Keratinocyte (primary cell): ENCODE results near the gene PWWP2B. TPM values are rescaled to one million over a fixed set of nuclear protein-coding genes. Genes with fewer than 3 reads are reported as not detected.

ENCODE experiments used
- DNase-seq: peaks from one replicate; pipeline ENCODE4 v3.0.0-alpha.2; 2011; ENCODE audit warnings: low read depth, missing footprints, low spot score
- FAIRE-seq: peaks from 2 replicates; lab custom pipeline; 2011; peaks lifted over from hg19 to GRCh38; lab: Jason Lieb, UNC
- H2AFZ ChIP-seq: 2 replicates; pipeline ENCODE4 v1.6.0; 2012; ENCODE audit warnings: low read length, control low read depth, inconsistent platforms; ENCODE audit not compliant: control insufficient read depth
- H3K27ac ChIP-seq: 2 replicates; pipeline ENCODE4 v1.5.1; 2011; ENCODE audit warnings: low read length; ENCODE audit not compliant: control insufficient read depth, insufficient read depth
- H3K27me3 ChIP-seq: 3 replicates; pipeline ENCODE4 v1.6.0; 2011; ENCODE audit warnings: low read length; ENCODE audit not compliant: control insufficient read depth, insufficient read depth; ENCODE audit errors: extremely low read depth
- H3K36me3 ChIP-seq, 2 experiments: 2 replicates in 1 of 2; 3 replicates in 1 of 2; pipeline ENCODE4 v1.5.1; 2011; ENCODE audit warnings: low read length in 2 of 2, mild to moderate bottlenecking in 1 of 2; ENCODE audit not compliant: control insufficient read depth in 2 of 2, insufficient read depth in 2 of 2; ENCODE audit errors: extremely low read depth in 1 of 2
- H3K4me1 ChIP-seq: 3 replicates; pipeline ENCODE4 v1.5.1; 2011; ENCODE audit warnings: low read length; ENCODE audit not compliant: control insufficient read depth, insufficient read depth; ENCODE audit errors: extremely low read depth
- H3K4me2 ChIP-seq: 3 replicates; pipeline ENCODE4 v1.6.0; 2011; ENCODE audit warnings: low read depth, low read length; ENCODE audit not compliant: control insufficient read depth, insufficient read depth; ENCODE audit errors: extremely low read depth
- H3K4me3 ChIP-seq, 3 experiments: fragments of 200-600 bp in 1 of 3; sonication (generic) in 1 of 3; 2 replicates in 2 of 3; 3 replicates in 1 of 3; pipeline ENCODE4 v1.5.1; 2011 to 2016; ENCODE audit warnings: low read length in 3 of 3, mild to moderate bottlenecking in 3 of 3, control low read depth in 2 of 3, inconsistent platforms in 1 of 3, low read depth in 1 of 3, mixed read lengths in 1 of 3, mixed run types in 1 of 3, moderate library complexity in 1 of 3; ENCODE audit not compliant: control insufficient read depth in 2 of 3, insufficient read depth in 2 of 3; ENCODE audit errors: extremely low read depth in 1 of 3
- H3K79me2 ChIP-seq: 2 replicates; pipeline ENCODE4 v1.6.0; 2012; ENCODE audit warnings: low read length; ENCODE audit not compliant: control insufficient read depth, insufficient read depth
- H3K9ac ChIP-seq: 3 replicates; pipeline ENCODE4 v1.6.0; 2011; ENCODE audit warnings: low read length; ENCODE audit not compliant: control insufficient read depth, insufficient read depth; ENCODE audit errors: extremely low read depth
- H3K9me1 ChIP-seq: 3 replicates; pipeline ENCODE4 v1.6.0; 2011; ENCODE audit warnings: low read length; ENCODE audit not compliant: control insufficient read depth, insufficient read depth; ENCODE audit errors: extremely low read depth
- H3K9me3 ChIP-seq: 2 replicates; pipeline ENCODE4 v1.5.1; 2012; ENCODE audit warnings: low read depth, low read length; ENCODE audit not compliant: control insufficient read depth
- H4K20me1 ChIP-seq: 3 replicates; pipeline ENCODE4 v1.6.0; 2011; ENCODE audit warnings: low read length; ENCODE audit not compliant: control insufficient read depth, insufficient read depth; ENCODE audit errors: extremely low read depth
- CTCF ChIP-seq, 3 experiments: IDR thresholded peaks in 1 of 3; conservative IDR thresholded peaks in 1 of 3; optimal IDR thresholded peaks in 1 of 3; 2 replicates in 2 of 3; 3 replicates in 1 of 3; pipeline versions ENCODE3 to v1.5.1; 2011; ENCODE audit warnings: low read length in 3 of 3, mild to moderate bottlenecking in 3 of 3, moderate library complexity in 2 of 3, control low read depth in 1 of 3, inconsistent platforms in 1 of 3; ENCODE audit not compliant: insufficient read depth in 2 of 3; ENCODE audit errors: extremely low read depth in 1 of 3
- EZH2 ChIP-seq: IDR thresholded peaks from one replicate; pipeline ENCODE4 v1.6.1; 2012; ENCODE audit warnings: inconsistent platforms, mild to moderate bottlenecking, low read length, moderate library complexity
- dilution Hi-C: fragments of 300-500 bp; cut with MboI; formaldehyde crosslinking; loops from one replicate; pipeline ENCODE4 v1.7.0; 2020; ENCODE audit warnings: low sequenced_read_pairs; ENCODE audit not compliant: extremely low pct_ligation_motif_present
- polyA plus RNA-seq, 5 experiments: library from polyadenylated mRNA; depleted of rRNA in 3 of 5; stranded (reverse) in 3 of 5; stranded (forward) in 1 of 5; unstranded in 1 of 5; fragments of >200 nt; gene quantifications; 1 replicate in 1 of 5; 2 replicates in 3 of 5; 3 replicates in 1 of 5; pipeline versions ENCODE4 v1.2.1 to v1.2.3, GENCODE V29; 2011 to 2012; ENCODE audit warnings: missing spikeins in 2 of 5, low read depth in 1 of 5, low replicate concordance in 1 of 5

PWWP2B gene
- polyA plus RNA-seq, 1 donor (not counting 4 experiments of a cell fraction or from before 2014, with no cell fraction given), result 3.1 TPM

- no peak overlapping the region for H3K4me3 ChIP-seq
- FAIRE-seq (no peak), DNase-seq (no peak)
- TF ChIP-seq EZH2 (no peak), CTCF (optimal IDR thresholded peaks at IDR 0.05 in 1 of 3, IDR thresholded peaks at IDR 0.05 in 1 of 3, conservative IDR thresholded peaks at IDR 0.05 in 1 of 3; ENCODE audit: extremely low read depth in 1 of 3, insufficient read depth in 2 of 3, low read length in 3 of 3) (no peak)
- no peak overlapping the region for H3K9ac ChIP-seq
- H3K9me3 ChIP-seq, result peaks cover 4% of the 10 kb centered on the region
- no peak overlapping the region for H2AFZ ChIP-seq
- H3K27me3 ChIP-seq, result no peaks in the 10 kb centered on the region
- H3K27ac ChIP-seq, result no peak overlapping the region
- no peak overlapping the region for H3K4me2 ChIP-seq
- H3K9me1 ChIP-seq, result no peaks in the 10 kb centered on the region
- H3K79me2 ChIP-seq, result no peaks in the 10 kb centered on the region
- dilution Hi-C loops, result no loop called here
- peaks cover 21% of the 10 kb centered on the region for H3K4me1 ChIP-seq
- H4K20me1 ChIP-seq, result no peaks in the 10 kb centered on the region
- no peaks in the 10 kb centered on the region for H3K36me3 ChIP-seq
Measured at GRCh38 chr10:132444877-132445351, 47.9 kb downstream of the PWWP2B start.

- dilution Hi-C loops, result no loop called here
- Histone ChIP-seq H4K20me1 (no peaks in the 10 kb centered on the region), H3K27me3 (no peaks in the 10 kb centered on the region), H3K36me3 (no peaks in the 10 kb centered on the region), H3K4me1 (peaks cover 21% of the 10 kb centered on the region), H3K9ac (no peak overlapping the region), H3K4me3 (no peak overlapping the region), H3K9me3 (peaks cover 4% of the 10 kb centered on the region), H2AFZ (peak overlapping the region; percentile 37), H3K27ac (no peak overlapping the region), H3K4me2 (no peak overlapping the region), H3K9me1 (no peaks in the 10 kb centered on the region), H3K79me2 (no peaks in the 10 kb centered on the region)
- DNase-seq (no peak), FAIRE-seq (no peak)
- TF ChIP-seq CTCF (optimal IDR thresholded peaks at IDR 0.05 in 1 of 3, IDR thresholded peaks at IDR 0.05 in 1 of 3, conservative IDR thresholded peaks at IDR 0.05 in 1 of 3; ENCODE audit: extremely low read depth in 1 of 3, insufficient read depth in 2 of 3, low read length in 3 of 3) (no peak), EZH2 (no peak)
Measured at GRCh38 chr10:132445516-132446194, 48.7 kb downstream of the PWWP2B start.
